GM20000 (cell line): ENCODE results near the gene KASH5.

ENCODE experiments used
- DNase-seq: peaks from one replicate; pipeline ENCODE4 v3.0.0; 2012; ENCODE audit warnings: low spot score
- TF ChIP-seq, protein P1 (sequence below): IDR thresholded peaks from 2 replicates; pipeline ENCODE4 v1.5.1; 2012; ENCODE audit warnings: mild to moderate bottlenecking, control low read depth; ENCODE audit errors: extremely low read depth, missing control alignments

KASH5 gene

DNA sequence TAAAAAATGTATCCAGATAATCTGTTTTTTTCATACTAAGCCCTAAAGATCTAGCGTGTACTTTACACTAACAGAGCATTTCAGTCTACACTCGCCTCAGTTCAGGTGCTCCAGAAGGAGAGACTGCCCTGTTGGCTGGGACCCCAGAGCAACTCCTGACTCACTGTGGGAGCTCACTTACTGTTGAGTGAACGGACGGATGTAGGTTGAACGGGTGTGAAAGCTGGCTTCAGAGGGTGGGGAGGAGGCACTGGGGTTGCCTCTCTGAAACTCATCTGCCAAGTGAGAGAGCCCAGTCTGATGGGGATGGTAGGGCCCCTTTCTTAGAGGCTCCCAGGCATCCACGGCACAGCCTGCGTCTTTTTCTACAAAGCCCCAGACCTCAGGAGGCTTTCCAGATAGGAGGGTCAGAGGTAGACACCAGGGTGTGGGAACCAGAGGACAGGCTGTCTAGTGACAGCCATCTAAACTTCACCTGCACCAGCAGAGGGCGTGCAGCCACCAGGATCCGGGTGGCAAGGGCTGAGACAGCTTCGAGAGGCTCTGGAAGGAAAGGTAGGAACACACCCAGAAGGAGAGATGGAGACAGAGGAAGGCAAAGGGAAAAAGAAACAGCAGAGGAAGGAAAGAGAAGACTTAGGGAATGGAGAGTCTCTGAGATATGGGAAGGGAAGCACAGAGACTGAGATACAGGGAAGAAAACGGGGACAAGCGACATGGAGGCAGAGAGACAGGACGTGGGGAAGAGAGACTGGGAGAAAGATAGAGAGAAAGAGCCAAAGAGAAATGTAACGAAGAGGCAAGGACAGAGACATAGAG lies 3.7 kb downstream of the KASH5 start:
- DNase-seq, result peak; percentile 89
- TF ChIP-seq, protein P1, sequence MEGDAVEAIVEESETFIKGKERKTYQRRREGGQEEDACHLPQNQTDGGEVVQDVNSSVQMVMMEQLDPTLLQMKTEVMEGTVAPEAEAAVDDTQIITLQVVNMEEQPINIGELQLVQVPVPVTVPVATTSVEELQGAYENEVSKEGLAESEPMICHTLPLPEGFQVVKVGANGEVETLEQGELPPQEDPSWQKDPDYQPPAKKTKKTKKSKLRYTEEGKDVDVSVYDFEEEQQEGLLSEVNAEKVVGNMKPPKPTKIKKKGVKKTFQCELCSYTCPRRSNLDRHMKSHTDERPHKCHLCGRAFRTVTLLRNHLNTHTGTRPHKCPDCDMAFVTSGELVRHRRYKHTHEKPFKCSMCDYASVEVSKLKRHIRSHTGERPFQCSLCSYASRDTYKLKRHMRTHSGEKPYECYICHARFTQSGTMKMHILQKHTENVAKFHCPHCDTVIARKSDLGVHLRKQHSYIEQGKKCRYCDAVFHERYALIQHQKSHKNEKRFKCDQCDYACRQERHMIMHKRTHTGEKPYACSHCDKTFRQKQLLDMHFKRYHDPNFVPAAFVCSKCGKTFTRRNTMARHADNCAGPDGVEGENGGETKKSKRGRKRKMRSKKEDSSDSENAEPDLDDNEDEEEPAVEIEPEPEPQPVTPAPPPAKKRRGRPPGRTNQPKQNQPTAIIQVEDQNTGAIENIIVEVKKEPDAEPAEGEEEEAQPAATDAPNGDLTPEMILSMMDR, result peak; percentile 70

- no peak for DNase-seq
- TF ChIP-seq, protein P1, result no peak
These were observed 5.8 kb downstream of the KASH5 start for GRCh38 chr19:49393881-49394280.

DNA sequence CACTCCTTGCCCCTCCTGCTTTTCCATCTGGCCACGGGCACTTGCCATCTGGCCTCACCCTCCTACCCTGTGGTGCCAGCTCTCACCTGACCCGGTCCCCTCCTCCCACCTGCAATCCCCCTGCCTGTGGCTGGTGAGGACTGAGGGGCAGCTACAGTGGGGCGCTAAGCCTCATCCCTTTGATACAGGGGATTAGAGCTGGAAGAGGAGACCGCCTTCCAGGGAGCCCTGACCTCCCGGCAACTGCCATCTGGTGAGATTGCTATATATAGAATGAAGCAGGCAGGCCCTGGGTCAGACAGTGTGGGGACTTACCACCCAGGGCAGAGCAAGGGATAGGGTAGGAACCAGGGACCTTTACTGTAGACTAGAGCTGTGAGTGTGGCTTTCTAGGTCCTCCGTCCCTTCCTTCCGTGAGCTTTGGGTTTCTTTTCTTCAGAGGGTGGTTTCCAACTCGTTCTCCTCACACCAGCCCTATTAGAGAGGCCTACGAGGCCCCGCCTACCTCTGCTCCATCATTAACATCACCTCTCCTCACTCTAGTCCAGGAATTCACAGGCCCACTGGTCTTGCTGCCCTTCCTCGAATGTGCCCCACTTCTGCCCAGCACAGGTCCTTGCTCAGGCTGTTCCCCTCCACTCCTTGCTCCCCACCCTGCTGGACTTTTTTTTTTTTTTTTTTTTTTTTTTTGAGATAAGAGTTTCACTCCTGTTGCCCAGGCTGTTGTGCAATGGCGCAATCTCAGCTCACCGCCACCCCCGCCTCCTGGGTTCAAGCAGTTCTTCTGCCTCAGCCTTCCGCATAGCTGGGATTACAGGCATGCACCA lies 7.7 kb downstream of the KASH5 start:
- TF ChIP-seq, protein P1, result no peak

DNA sequence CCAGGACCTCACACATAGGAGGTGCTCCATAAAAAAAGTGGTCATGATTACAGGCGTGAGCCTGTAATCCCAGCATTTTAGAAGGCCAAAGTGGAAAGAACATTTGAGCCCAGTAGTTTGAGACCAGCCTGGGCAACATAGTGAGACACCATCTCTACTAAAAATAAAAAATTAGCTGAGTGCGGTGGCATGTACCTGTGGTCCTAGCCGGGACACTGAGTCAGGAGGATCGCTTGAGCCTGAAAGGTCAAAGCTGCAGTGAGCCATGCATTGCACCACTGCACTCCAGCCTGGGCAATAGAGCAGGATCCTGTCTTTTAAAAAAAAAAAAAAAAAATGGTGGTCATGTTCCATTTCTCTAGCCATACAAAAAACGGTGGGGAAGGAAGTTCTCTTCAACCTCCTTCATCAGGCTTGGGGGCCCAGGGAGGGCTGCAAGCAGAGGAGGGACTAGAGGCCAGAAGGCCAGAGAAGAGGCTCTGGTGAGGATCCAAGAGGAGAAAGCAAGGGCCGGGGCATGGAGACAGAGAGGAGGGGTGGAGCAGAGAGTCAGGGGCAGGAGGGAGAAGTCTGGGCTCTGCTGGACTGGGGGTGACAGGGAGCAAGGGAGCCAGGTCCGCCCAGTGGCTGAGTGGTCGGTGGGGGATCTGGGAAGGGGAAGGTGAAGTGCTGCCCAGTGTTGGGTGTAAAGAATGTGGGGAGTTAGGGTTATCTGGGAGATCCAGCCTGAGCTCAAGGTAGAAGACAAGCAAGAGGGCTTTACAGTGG lies 8.9 kb downstream of the KASH5 start:
- DNase-seq, result no peak
- TF ChIP-seq, protein P1, result no peak

More for the DNA sequence above, 7.7 kb downstream of the KASH5 start:
- DNase-seq, result no peak

- DNase-seq, result no peak
- TF ChIP-seq, protein P1, result no peak
These were observed 10.1 kb downstream of the KASH5 start for GRCh38 chr19:49398001-49398615.

GRCh38 chr19:49398931-49399330 lies 10.9 kb downstream of the KASH5 start:
- DNase-seq, result no peak
- TF ChIP-seq, protein P1, result no peak
